CD4-positive, CD25-positive, alpha-beta regulatory T cell (primary cell): ENCODE results near the gene NHEJ1. TPM values are rescaled to one million over a fixed set of nuclear protein-coding genes. Genes with fewer than 3 reads are reported as not detected.
A peak's percentile ranks its signal among the peaks of the same experiment; 100 is the strongest.
"Not testable (repeated sequence)": the region's sequence is repeated elsewhere in the genome, so short reads cannot be mapped to it uniquely, and the experiment has no call there.

Experiments
- ATAC-seq, 2 donors: fragments of 150-1000 bp; cut with Tn5 transposase; one replicate each; pipeline ENCODE4 v1.10.0; 2021; ENCODE audit warnings: low read depth in 2 of 2, moderate number of reproducible peaks in 2 of 2, moderate library complexity in 1 of 2
- DNase-seq, 3 donors: peaks; one replicate each; pipeline versions ENCODE4 v3.0.0 to v3.0.0-alpha.2; 2012 to 2022; ENCODE audit warnings: mixed read lengths in 1 of 3
- H3K27ac ChIP-seq: one replicate; pipeline ENCODE4 v1.7.0; 2013; ENCODE audit warnings: mild to moderate bottlenecking, low read length; ENCODE audit not compliant: insufficient read depth, poor library complexity, severe bottlenecking
- H3K27me3 ChIP-seq: one replicate; pipeline ENCODE4 v1.7.0; 2013; ENCODE audit warnings: low read length; ENCODE audit not compliant: control insufficient read depth, insufficient read depth
- H3K36me3 ChIP-seq: one replicate; pipeline ENCODE4 v1.7.0; 2013; ENCODE audit warnings: mild to moderate bottlenecking, low read length, moderate library complexity; ENCODE audit not compliant: control insufficient read depth, insufficient read depth
- H3K4me1 ChIP-seq: 2 replicates; pipeline ENCODE4 v1.7.0; 2013; ENCODE audit warnings: mild to moderate bottlenecking, low read length; ENCODE audit not compliant: insufficient read depth, control insufficient read depth, poor library complexity, severe bottlenecking
- H3K4me3 ChIP-seq: one replicate; pipeline ENCODE4 v1.7.0; 2013; ENCODE audit warnings: low read depth, mild to moderate bottlenecking, low read length, moderate library complexity
- H3K9me3 ChIP-seq, 2 experiments: 1 replicate in 1 of 2; 2 replicates in 1 of 2; pipeline ENCODE4 v1.7.0; 2013; ENCODE audit warnings: low read length in 2 of 2, mild to moderate bottlenecking in 1 of 2, moderate library complexity in 1 of 2; ENCODE audit not compliant: control insufficient read depth in 2 of 2
- H3K27ac Mint-ChIP-seq, 3 donors: one replicate each; pipeline ENCODE4 v1.8.0; 2020 to 2022; ENCODE audit warnings: mild to moderate bottlenecking in 3 of 3, mixed read lengths in 3 of 3, moderate library complexity in 2 of 3
- H3K27me3 Mint-ChIP-seq: one replicate; pipeline ENCODE4 v1.8.0; 2022; ENCODE audit warnings: mild to moderate bottlenecking, mixed read lengths
- H3K36me3 Mint-ChIP-seq: one replicate; pipeline ENCODE4 v1.8.0; 2020; ENCODE audit warnings: mixed read lengths
- H3K4me1 Mint-ChIP-seq, 4 donors: one replicate each; pipeline ENCODE4 v1.8.0; 2020 to 2022; ENCODE audit warnings: mixed read lengths in 4 of 4, mild to moderate bottlenecking in 1 of 4
- H3K4me3 Mint-ChIP-seq, 4 donors: one replicate each; pipeline ENCODE4 v1.8.0; 2020 to 2022; ENCODE audit warnings: mild to moderate bottlenecking in 4 of 4, mixed read lengths in 4 of 4, moderate library complexity in 3 of 4
- H3K9me3 Mint-ChIP-seq, 7 donors: one replicate each; pipeline ENCODE4 v1.8.0; 2020 to 2022; ENCODE audit warnings: mixed read lengths in 7 of 7, mild to moderate bottlenecking in 3 of 7, moderate library complexity in 2 of 7
- polyA plus RNA-seq, 4 donors: library from polyadenylated mRNA; unstranded; fragments of 300-500 nt; fragmentation: Illumina TruSeq; gene quantifications; one replicate each; pipeline ENCODE4 v1.2.3, GENCODE V29; 2021
- total RNA-seq: library from RNA; stranded (reverse); gene quantifications from one replicate; pipeline ENCODE4 v1.2.3, GENCODE V29; 2022

NHEJ1 gene
- total and polyA plus RNA-seq, 5 donors from 2014 or later, result 12.9 to 29.1 (median 25.5) TPM

DNA sequence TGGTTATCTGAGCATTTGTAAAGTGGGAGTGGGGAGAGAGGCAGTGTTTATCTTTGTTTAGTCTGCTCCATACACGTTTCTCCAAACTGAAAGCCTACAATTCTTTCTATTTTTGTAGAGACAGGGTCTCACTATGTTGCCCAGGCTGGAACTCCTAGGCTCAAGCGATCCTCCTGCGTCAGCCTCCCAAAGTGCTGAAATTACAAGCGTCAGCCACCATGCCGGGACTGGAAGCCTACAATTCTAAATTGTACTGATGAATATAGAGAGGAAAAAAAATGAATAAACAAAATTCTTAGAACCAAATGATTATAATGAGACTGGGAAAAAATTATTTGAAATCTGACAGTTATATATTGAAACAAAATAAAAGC is 44.5 kb upstream of the NHEJ1 start:
- H3K27me3 ChIP-seq, result no peaks in the 10 kb centered on the region
- DNase-seq, result no peak
- no peaks in the 10 kb centered on the region for H3K36me3 Mint-ChIP-seq
- H3K27ac ChIP-seq, result no peak overlapping the region
- peaks cover 0 to 2% (median 0%) of the 10 kb centered on the region in 7 donors for H3K9me3 Mint-ChIP-seq
- peak overlapping the region in 1 of 3 donors; percentile 26 for H3K27ac Mint-ChIP-seq
- H3K4me3 Mint-ChIP-seq, result peak overlapping the region in 3 of 4 donors; percentile 77 to 95 (median 93)
- H3K9me3 ChIP-seq, result no peaks in the 10 kb centered on the region
- peaks cover 6 to 36% (median 13%) of the 10 kb centered on the region in 4 donors for H3K4me1 Mint-ChIP-seq
- H3K27me3 Mint-ChIP-seq, result peaks cover 4% of the 10 kb centered on the region
- H3K4me3 ChIP-seq, result no peak overlapping the region
- peaks cover 15% of the 10 kb centered on the region for H3K4me1 ChIP-seq
- H3K36me3 ChIP-seq, result peaks cover 16% of the 10 kb centered on the region
- ATAC-seq, result no peak

DNA sequence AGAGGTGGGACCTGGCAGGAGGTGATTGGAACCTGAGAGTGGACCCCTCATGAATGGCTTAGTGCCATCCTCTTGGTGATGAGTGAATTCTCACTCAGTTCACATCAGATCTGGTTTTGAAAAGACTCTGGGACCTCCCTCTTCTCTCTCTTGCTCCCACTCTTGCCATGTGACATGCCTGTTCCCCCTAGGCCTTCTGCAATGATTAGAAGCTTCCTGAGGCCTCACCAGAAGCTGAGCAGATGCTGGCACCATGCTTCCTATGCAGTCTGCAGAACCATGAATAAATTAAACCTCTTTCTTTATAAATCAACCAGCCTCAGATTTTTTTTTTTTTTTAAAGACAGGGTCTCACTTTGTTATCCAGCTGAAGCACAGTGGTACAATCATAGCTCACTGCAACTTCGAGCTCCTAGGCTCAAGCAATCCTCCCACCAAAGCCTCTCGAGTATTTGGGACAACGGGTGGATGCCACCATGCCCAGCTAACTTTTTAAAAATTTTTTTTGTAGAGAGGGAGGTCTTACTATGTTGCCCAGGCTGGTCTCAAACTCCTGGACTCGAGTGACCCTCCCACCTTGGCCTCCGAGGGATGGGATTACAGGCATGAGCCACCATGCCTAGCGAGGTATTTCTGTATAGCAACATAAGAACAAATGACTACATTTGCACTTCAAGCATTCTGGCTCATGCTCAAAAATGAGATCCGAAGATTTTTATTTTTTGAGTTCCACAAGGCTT is 44.0 kb upstream of the NHEJ1 start:
- peak overlapping the region in 3 of 4 donors; percentile 77 to 95 (median 93) for H3K4me3 Mint-ChIP-seq
- H3K4me3 ChIP-seq, result no peak overlapping the region
- DNase-seq, result no peak
- H3K27me3 ChIP-seq, result no peaks in the 10 kb centered on the region
- H3K27ac ChIP-seq, result no peak overlapping the region
- H3K4me1 ChIP-seq, result peaks cover 15% of the 10 kb centered on the region
- H3K9me3 Mint-ChIP-seq, result peaks cover 0 to 2% (median 0%) of the 10 kb centered on the region in 7 donors
- peak overlapping the region in 1 of 3 donors; percentile 26 for H3K27ac Mint-ChIP-seq
- peaks cover 6 to 32% (median 13%) of the 10 kb centered on the region in 4 donors for H3K4me1 Mint-ChIP-seq
- no peaks in the 10 kb centered on the region for H3K36me3 Mint-ChIP-seq
- peaks cover 6% of the 10 kb centered on the region for H3K27me3 Mint-ChIP-seq
- no peak for ATAC-seq
- H3K9me3 ChIP-seq, result no peaks in the 10 kb centered on the region
- peaks cover 16% of the 10 kb centered on the region for H3K36me3 ChIP-seq

DNA sequence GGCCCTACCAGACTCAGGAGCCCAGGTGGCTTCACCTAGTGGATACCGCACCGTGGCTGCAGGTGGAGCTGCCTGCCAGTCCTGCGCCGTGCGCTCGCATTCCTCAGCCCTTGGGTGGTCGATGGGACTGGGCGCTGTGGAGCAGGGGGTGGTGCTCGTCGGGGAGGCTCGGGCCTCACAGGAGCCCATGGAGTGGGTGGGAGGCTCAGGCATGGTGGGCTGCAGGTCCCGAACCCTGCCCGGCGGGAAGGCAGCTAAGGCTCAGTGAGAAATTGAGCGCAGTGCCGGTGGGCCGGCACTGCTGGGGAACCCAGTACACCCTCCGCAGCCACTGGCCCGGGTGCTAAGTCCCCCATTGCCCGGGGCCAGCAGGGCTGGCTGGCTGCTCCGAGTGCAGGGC is 40.7 kb upstream of the NHEJ1 start:
- H3K4me3 ChIP-seq, H3K4me1 ChIP-seq, H3K9me3 ChIP-seq, H3K27ac Mint-ChIP-seq, H3K4me3 Mint-ChIP-seq, H3K27me3 ChIP-seq, ATAC-seq, DNase-seq, H3K27ac ChIP-seq, H3K36me3 Mint-ChIP-seq, H3K9me3 Mint-ChIP-seq, H3K36me3 ChIP-seq: not testable (repeated sequence)
- Mint-ChIP-seq H3K4me1 (peaks cover 4 to 19% (median 7%) of the 10 kb centered on the region in 4 donors), H3K27me3 (peaks cover 15% of the 10 kb centered on the region)

DNA sequence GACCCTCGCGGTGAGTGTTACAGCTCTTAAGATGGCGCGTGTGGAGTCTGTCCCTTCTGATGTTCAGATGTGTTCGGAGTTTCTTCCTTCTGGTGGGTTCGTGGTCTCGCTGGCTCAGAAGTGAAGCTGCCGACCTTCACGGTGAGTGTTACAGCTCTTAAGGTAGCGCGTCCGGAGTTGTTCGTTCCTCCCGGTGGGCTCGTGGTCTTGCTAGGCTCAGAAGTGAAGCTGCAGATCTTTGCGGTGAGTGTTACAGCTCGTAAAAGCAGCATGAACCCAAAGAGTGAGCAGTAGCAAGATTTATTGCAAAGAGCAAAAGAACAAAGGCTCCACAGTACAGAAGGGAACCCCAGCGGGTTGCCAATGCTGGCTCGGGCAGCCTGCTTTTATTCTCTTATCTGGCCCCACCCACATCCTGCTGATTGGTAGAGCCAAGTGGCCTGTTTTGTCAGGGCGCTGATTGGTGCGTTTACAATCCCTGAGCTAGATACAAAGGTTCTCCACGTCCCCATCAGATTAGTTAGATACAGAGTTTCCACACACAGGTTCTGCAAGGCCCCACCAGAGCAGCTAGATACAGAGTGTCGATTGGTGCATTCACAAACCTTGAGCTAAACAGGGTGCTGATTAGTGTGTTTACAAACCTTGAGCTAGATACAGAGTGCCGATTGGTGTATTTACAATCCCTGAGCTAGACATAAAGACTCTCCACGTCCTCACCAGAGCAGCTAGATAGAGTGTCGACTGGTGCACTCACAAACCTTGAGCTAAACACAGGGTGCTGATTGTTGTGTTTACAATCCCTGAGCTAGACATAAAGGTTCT is 40.1 kb upstream of the NHEJ1 start:
- peak in 2 of 3 donors; percentile 24 to 31 for DNase-seq
- H3K4me3 ChIP-seq, result peak overlapping the region; percentile 35
- H3K27ac Mint-ChIP-seq, result peak overlapping the region in 2 of 3 donors; percentile 72 to 77
- H3K27me3 ChIP-seq, H3K27ac ChIP-seq, H3K4me1 ChIP-seq, H3K9me3 ChIP-seq, H3K9me3 Mint-ChIP-seq, H3K36me3 Mint-ChIP-seq, H3K36me3 ChIP-seq, ATAC-seq: not testable (repeated sequence)
- peaks cover 0 to 14% (median 2%) of the 10 kb centered on the region in 4 donors for H3K4me1 Mint-ChIP-seq
- H3K27me3 Mint-ChIP-seq, result peaks cover 17% of the 10 kb centered on the region
- peak overlapping the region; percentile 44 to 88 (median 84) for H3K4me3 Mint-ChIP-seq

DNA sequence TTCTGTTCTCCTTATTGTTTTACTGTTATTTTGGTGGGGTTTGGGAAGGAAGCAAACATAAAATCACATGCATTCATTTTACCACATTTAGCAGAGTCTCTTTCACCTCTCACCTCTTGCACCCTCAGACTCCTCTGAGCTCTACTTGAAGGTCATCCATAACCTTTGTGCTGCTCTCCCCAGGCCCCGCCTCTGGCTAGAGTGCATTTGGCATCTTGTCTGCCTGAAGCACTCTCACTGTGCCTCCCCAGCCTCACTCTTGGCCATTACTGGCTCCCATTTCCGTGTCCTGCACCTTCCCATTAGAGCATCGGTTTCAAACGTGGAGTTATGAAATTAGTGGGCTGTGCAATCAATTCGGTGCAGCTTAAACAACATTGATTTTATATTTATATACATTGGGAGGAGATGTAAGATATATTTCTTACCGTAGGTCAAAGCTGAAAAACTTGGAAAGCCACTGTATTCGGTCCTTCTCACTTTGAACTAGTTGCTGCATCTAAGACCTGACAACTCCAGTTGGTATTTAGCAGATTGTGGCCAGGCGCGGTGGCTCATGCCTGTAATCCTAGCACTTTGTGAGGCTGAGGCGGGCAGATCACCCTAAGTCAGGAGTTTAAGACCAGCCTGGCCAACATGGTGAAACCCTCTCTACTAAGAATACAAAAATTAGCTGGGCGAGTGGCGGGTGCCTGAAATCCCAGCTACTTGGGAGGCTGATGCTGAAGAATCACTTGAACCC is 39.0 kb upstream of the NHEJ1 start:
- no peaks in the 10 kb centered on the region for H3K4me1 ChIP-seq
- H3K4me3 ChIP-seq, result no peak overlapping the region
- H3K36me3 ChIP-seq, result no peaks in the 10 kb centered on the region
- H3K27ac ChIP-seq, result no peak overlapping the region
- no peaks in the 10 kb centered on the region for H3K9me3 ChIP-seq
- Mint-ChIP-seq H3K4me3 (peak overlapping the region in 2 of 4 donors; percentile 51 to 88), H3K27me3 (peaks cover 23% of the 10 kb centered on the region), H3K4me1 (peaks cover 0 to 14% (median 2%) of the 10 kb centered on the region in 4 donors), H3K36me3 (peaks cover 4% of the 10 kb centered on the region), H3K27ac (peak overlapping the region in 1 of 3 donors; percentile 53), H3K9me3 (peaks cover 0 to 3% (median 0%) of the 10 kb centered on the region in 7 donors)
- ATAC-seq (no peak), DNase-seq (no peak)
- H3K27me3 ChIP-seq, result peaks cover 2% of the 10 kb centered on the region

DNA sequence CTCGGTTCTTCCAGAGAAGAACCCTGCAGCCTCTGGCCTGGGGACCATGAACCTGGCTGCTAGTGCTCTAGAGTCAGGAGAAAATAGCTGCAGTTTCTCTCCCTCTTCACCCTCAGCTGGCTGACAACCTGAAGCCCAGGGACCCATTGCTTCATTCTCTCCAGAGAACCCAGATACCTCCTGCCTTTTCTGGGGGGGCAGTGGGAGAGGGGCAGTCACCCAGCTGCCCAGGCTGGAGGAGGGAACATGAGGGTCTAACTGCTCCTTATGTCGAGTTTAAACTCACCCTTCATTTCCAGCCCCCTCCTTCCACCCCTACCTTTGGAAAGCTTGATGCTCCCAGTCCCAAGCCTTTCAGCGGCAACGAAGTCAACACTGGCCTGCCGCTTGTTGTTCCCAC is 38.4 kb upstream of the NHEJ1 start:
- H3K9me3 ChIP-seq, result no peaks in the 10 kb centered on the region
- Mint-ChIP-seq H3K27me3 (peaks cover 23% of the 10 kb centered on the region), H3K4me3 (no peak overlapping the region), H3K27ac (peak overlapping the region in 1 of 3 donors; percentile 53), H3K36me3 (peaks cover 4% of the 10 kb centered on the region), H3K9me3 (peaks cover 0 to 3% (median 0%) of the 10 kb centered on the region in 7 donors), H3K4me1 (peaks cover 0 to 14% (median 2%) of the 10 kb centered on the region in 4 donors)
- H3K27me3 ChIP-seq, result peaks cover 2% of the 10 kb centered on the region
- DNase-seq (no peak), ATAC-seq (no peak)
- H3K4me1 ChIP-seq, result no peaks in the 10 kb centered on the region
- H3K36me3 ChIP-seq, result no peaks in the 10 kb centered on the region
- no peak overlapping the region for H3K4me3 ChIP-seq
- H3K27ac ChIP-seq, result no peak overlapping the region

DNA sequence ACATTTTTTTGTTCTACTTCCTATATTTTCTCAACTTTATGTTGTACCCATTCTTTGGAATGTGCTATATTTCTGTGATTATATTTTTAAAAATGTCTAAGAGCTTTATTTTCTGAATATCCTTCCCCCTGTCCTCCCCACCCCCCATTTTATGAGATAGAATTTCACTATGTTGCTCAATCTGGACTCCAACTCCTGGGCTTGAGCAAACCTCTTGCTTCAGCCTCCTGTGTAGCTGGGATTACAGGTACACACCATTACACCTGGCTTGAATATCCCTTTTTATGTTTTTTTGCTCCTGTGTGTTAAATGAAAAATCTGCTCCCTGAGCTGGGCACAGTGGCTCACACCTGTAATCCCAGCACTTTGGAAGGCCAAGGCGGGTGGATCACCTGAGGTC is 36.8 kb upstream of the NHEJ1 start:
- H3K36me3 Mint-ChIP-seq, result peaks cover 4% of the 10 kb centered on the region
- H3K4me1 Mint-ChIP-seq, result peaks cover 0 to 14% (median 2%) of the 10 kb centered on the region in 4 donors
- peaks cover 23% of the 10 kb centered on the region for H3K27me3 Mint-ChIP-seq
- Histone ChIP-seq H3K36me3 (no peaks in the 10 kb centered on the region), H3K9me3 (no peaks in the 10 kb centered on the region), H3K27me3 (peaks cover 2% of the 10 kb centered on the region), H3K27ac (no peak overlapping the region), H3K4me1 (no peaks in the 10 kb centered on the region), H3K4me3 (no peak overlapping the region)
- no peak overlapping the region for H3K27ac Mint-ChIP-seq
- DNase-seq, result no peak
- no peak for ATAC-seq
- no peak overlapping the region for H3K4me3 Mint-ChIP-seq
- peaks cover 0 to 2% (median 0%) of the 10 kb centered on the region in 7 donors for H3K9me3 Mint-ChIP-seq
